Measurements from ENCODE around the gene ARHGAP5.

DNA sequence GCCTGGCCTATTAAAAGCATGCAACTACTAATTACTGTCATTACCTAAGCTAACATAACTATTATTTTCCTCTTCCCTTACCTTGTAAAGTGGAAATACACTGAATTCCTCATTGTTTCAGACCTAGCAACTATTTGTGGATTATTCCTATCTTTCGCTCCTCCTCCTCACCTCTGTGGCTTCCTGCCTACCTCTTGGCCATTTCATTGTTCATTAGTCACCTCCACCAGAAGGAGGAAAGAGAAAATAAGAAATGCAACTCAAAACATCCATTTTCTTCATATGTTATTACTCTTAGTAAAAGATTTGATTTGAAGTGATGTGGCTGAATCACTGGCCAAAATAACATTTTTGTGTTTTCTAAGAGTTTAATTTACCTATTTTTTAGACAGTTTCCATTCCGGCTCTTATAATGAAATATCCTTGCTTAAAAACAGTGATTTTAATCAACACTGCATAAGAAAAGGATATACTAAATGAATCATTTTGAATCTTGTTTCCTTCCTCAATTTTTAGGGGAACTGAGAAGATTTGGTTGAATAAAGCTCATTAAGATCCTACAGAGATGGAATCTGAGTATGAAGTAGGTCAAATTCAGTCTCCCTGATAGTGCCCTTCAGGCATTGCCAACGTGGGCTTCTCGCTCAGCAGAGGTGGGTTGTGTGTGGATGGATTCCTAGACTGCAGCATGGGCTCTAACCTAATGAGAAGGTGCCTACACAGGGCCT is 27.6 kb upstream of the ARHGAP5 start:
- TF ChIP-seq CTCF (IDR thresholded peaks at IDR 0.05) (no peak), EP300 (IDR thresholded peaks at IDR 0.05) (no peak)
